Fibroblast of mammary gland (primary cell): ENCODE data around the gene GRAMD2B.
A peak's percentile ranks its signal among the peaks of the same experiment; 100 is the strongest.

Experiments used
- DNase-seq: peaks from one replicate; pipeline ENCODE4 v3.0.0-alpha.2; 2010; ENCODE audit warnings: low read depth
- H3K4me3 ChIP-seq: 2 replicates; pipeline ENCODE4 v1.5.1; 2011; ENCODE audit warnings: low read depth, mild to moderate bottlenecking, low read length, moderate library complexity; ENCODE audit not compliant: control insufficient read depth
- TF ChIP-seq, protein P1 (sequence below): conservative IDR thresholded peaks from 2 replicates; pipeline ENCODE4 v1.5.1; 2011; ENCODE audit warnings: low read depth, low read length, inconsistent platforms; ENCODE audit not compliant: control insufficient read depth, insufficient read depth

GRAMD2B gene

DNA sequence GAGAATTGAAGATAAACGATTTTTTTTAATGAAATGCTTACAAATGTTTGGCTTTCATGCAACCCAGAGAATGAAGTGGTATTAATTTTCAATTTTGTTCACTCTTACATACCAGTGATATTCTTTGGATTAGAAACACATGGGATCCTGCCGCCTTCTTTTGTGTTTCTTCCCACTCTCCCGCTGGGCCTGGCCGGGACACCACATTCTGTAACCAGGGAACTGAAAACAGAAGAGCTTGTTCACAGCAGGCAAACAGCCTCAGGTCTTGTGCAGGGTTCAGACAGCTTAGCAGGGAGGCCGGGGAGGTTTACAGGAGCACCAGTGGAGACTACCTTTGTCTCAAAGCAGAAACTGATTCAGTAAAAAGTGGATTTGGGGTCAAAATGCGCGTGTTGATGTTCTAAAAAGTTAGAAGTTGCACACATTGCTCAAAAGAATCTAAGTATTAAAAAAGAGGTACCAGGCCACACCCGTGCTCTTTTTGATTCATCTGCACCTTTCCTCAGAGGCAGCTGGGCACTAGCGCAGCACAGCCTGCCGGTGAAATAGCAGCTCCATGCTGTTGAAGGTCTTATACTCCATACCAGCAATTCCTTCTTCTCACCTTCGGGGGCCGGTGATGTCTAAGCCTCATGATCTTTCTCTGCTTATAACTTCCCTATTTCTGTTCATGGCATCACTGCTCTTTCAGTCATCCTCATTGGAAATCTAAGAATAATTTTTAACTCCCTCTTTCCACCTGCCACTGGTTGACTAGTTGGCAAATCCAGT lies 67.1 kb downstream of the GRAMD2B start:
- no peak overlapping the region for H3K4me3 ChIP-seq
- peak; percentile 35 for DNase-seq
- TF ChIP-seq, protein P1, sequence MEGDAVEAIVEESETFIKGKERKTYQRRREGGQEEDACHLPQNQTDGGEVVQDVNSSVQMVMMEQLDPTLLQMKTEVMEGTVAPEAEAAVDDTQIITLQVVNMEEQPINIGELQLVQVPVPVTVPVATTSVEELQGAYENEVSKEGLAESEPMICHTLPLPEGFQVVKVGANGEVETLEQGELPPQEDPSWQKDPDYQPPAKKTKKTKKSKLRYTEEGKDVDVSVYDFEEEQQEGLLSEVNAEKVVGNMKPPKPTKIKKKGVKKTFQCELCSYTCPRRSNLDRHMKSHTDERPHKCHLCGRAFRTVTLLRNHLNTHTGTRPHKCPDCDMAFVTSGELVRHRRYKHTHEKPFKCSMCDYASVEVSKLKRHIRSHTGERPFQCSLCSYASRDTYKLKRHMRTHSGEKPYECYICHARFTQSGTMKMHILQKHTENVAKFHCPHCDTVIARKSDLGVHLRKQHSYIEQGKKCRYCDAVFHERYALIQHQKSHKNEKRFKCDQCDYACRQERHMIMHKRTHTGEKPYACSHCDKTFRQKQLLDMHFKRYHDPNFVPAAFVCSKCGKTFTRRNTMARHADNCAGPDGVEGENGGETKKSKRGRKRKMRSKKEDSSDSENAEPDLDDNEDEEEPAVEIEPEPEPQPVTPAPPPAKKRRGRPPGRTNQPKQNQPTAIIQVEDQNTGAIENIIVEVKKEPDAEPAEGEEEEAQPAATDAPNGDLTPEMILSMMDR = peak; percentile 21

DNA sequence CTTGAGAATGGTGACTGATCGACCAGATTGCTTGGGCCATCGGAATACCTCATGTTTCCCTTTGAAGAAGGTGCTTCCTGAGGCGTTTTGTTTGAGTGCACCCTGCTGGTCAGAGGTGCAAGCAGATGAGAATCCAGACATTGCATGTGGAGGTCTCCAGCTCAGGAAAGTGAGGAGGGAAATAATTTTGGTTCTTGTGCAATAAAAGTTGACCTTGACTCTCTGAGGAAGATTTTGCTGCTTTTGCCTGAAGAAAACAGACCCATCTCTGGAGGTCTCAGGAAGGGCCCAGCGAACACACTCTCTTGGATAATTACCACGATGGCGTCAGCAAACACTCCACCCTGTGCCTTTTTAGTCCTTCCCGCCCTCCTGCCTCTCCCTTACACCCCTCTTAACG lies 69.7 kb downstream of the GRAMD2B start:
- peak; percentile 44 for DNase-seq
- TF ChIP-seq, protein P1 = peak; percentile 40
- H3K4me3 ChIP-seq = no peak overlapping the region

DNA sequence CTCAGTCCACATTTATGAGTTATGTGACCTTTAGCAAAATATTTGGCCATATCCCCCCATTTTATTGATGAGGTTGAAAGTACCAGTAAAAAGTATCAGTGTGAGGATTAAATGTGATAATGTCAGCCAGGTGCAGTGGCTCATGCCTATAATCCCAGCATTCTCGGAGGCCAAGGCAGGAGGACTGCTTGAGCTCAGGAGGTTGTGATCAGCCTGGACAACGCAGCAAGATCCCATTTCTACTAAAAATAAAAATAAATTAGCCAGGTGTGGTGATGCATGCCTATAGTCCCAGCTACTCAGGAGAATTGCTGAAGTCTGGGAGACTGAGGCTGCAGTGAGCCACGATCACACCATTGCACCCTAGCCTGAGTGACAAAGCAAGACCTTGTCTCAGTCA lies 71.2 kb downstream of the GRAMD2B start:
- H3K4me3 ChIP-seq = no peak overlapping the region
- TF ChIP-seq, protein P1 = no peak
- DNase-seq = no peak

DNA sequence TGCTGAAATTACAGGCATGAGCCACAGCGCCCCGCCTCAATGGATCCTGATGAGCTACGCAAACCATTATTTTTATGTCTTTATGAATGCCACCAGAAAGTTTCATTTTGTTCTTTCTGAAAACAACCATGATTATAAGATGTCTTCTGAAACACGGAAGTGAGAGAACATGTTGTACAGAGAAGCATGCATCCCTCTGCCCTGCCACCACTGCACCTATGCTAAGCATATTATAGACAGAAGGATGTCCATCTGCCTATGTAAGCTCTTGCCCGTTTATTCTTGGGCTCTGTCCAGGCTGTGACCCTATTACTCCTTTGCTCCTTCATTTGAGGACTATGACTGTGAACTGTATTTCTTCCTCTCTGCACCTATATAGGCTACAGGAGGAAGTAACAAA lies 74.3 kb downstream of the GRAMD2B start:
- no peak overlapping the region for H3K4me3 ChIP-seq
- DNase-seq = no peak
- TF ChIP-seq, protein P1 = no peak

DNA sequence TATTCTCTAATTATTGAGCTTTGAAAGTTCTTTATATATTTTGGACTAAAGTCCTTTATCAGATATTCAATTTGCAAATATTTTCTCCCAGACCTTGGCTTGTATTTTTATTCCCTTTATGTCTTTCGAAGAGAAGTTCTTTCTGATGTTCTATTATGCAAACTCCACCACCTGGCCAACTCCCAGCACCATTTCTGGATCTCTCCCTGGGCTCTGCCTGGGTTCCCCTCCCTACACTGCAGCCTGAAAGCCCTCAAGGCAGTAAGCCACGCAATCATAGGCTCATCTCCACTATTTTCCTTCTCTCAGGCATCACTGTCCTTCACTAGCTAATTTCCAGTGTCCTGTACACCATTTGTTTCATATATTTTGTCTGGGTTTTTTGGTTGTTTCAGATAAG lies 76.1 kb downstream of the GRAMD2B start:
- TF ChIP-seq, protein P1 = no peak
- DNase-seq = no peak
- H3K4me3 ChIP-seq = no peak overlapping the region

DNA sequence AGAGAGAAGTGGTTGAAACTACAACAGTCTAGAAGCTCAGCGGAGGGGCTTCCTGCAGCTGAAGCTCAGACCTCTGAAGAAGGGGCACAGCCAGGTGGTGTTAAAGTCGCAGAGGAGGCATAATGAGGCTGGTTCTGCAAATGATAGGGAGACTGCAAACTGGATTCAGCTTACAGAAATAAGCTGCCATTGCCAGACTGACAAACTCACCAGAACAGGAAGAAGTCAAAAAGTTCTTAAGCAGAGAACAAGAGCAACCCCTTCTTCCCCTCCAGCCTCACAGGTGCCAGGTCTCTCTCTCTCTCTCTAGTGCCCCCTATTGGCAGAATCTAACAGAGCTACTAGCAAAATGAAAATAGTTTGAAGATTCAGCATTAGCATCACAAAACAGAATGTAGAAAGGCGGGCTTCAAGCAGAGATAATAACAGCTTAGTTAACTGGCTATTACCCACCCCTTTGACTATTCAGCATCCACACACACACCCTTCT lies 76.7 kb downstream of the GRAMD2B start:
- peak; percentile 34 for DNase-seq
- TF ChIP-seq, protein P1 = peak; percentile 61
- H3K4me3 ChIP-seq = no peak overlapping the region
